Effector CD4-positive, alpha-beta T cell (primary cell): ENCODE results near the gene SBK2.

Source experiments
- DNase-seq: peaks from one replicate; pipeline ENCODE4 v3.0.0-alpha.2; 2020

The SBK2 gene

GRCh38 chr19:55554302-55554701 lies 17.4 kb upstream of the SBK2 start:
- no peak for DNase-seq

- DNase-seq = no peak
These were observed 16.6 kb upstream of the SBK2 start for GRCh38 chr19:55553217-55554182.

GRCh38 chr19:55552620-55553019 lies 15.7 kb upstream of the SBK2 start:
- no peak for DNase-seq

GRCh38 chr19:55552206-55552605 lies 15.3 kb upstream of the SBK2 start:
- no peak for DNase-seq

GRCh38 chr19:55550321-55550650 lies 13.4 kb upstream of the SBK2 start:
- DNase-seq = no peak

- no peak for DNase-seq
These were observed 12.8 kb upstream of the SBK2 start for GRCh38 chr19:55549500-55550320.

- no peak for DNase-seq
These were observed 10.1 kb upstream of the SBK2 start for GRCh38 chr19:55546822-55547614.

- no peak for DNase-seq
These were observed 9.1 kb upstream of the SBK2 start for GRCh38 chr19:55546011-55546410.

GRCh38 chr19:55545443-55545842 lies 8.5 kb upstream of the SBK2 start, which contains the start of gene SBK3:
Gene SBK3, minus strand, starts transcription at chr19:55545543. Its CDS starts 0 bp downstream, at chr19:55545543.
- no peak for DNase-seq

GRCh38 chr19:55544776-55545439 lies 8.0 kb upstream of the SBK2 start:
- DNase-seq = no peak

GRCh38 chr19:55544014-55544413 lies 7.1 kb upstream of the SBK2 start:
- no peak for DNase-seq

- DNase-seq = no peak
These were observed 6.6 kb upstream of the SBK2 start for GRCh38 chr19:55543567-55543966.

- DNase-seq = no peak
These were observed 5.4 kb upstream of the SBK2 start for GRCh38 chr19:55542292-55542855.

GRCh38 chr19:55541091-55541490 lies 4.2 kb upstream of the SBK2 start:
- no peak for DNase-seq

- DNase-seq = no peak
These were observed 3.7 kb upstream of the SBK2 start for GRCh38 chr19:55540619-55541018.

GRCh38 chr19:55539090-55539984 lies 2.4 kb upstream of the SBK2 start:
- DNase-seq = no peak

GRCh38 chr19:55538132-55538531 lies 1.2 kb upstream of the SBK2 start:
- DNase-seq = no peak

- no peak for DNase-seq
These were observed 793 bp upstream of the SBK2 start for GRCh38 chr19:55537741-55538111.

- no peak for DNase-seq
These were observed 567 bp downstream of the SBK2 start for GRCh38 chr19:55536366-55536765.

GRCh38 chr19:55535965-55536350 lies 975 bp downstream of the SBK2 start:
- DNase-seq = no peak
